HepG2 (cell line): ENCODE data around the gene MYO5A. TPM values are rescaled to one million over a fixed set of nuclear protein-coding genes. Genes with fewer than 3 reads are reported as not detected.

ENCODE experiments used
- ATAC-seq: fragments of 200-7000 bp; cut with Tn5 transposase; 3 replicates; pipeline ENCODE4 v1.9.1; 2020; ENCODE audit warnings: mild to moderate bottlenecking, moderate library complexity
- BruUV-seq: library from RNA; stranded (reverse); fragments of 400-500 nt; replicated peaks from 2 replicates; lab custom pipeline; 2021; lab: Mats Ljungman, UMichigan
- CTCF ChIA-PET: fragments of 300-600 bp; formaldehyde crosslinking; extraction: SDS; loops from one replicate; lab custom pipeline; 2021; ENCODE audit warnings: low total read pairs, inconsistent platforms, low intra/inter-chr PET ratio; lab: Yijun Ruan, JAX
- POLR2A ChIA-PET: fragments of 350-600 bp; sonication (Branson Sonifier 250); formaldehyde crosslinking; loops from one replicate; lab custom pipeline; 2020; ENCODE audit warnings: antibody characterized with exemption, inconsistent platforms; lab: Yijun Ruan, JAX
- DNase-seq: peaks from one replicate; pipeline ENCODE4 v3.0.0-alpha.2; 2015; ENCODE audit warnings: low spot score
- FAIRE-seq: peaks from 3 replicates; lab custom pipeline; 2011; peaks lifted over from hg19 to GRCh38; lab: Jason Lieb, UNC
- H2AFZ ChIP-seq: one replicate; pipeline ENCODE4 v1.6.1; 2011; ENCODE audit warnings: low read length, inconsistent platforms
- H3K27ac ChIP-seq: fragments of 300-600 bp; 3 replicates; pipeline ENCODE4 v1.8.0; 2011; ENCODE audit warnings: mixed run types, mild to moderate bottlenecking, mixed read lengths, low read length, inconsistent platforms; ENCODE audit not compliant: insufficient read depth; ENCODE audit errors: extremely low read length
- H3K27me3 ChIP-seq, 2 experiments: fragments of 200-600 bp in 1 of 2; 2 replicates in 1 of 2; 3 replicates in 1 of 2; pipeline versions ENCODE4 v1.6.0 to v1.8.0; 2011; ENCODE audit warnings: low read length in 2 of 2, mild to moderate bottlenecking in 2 of 2, moderate library complexity in 2 of 2, inconsistent platforms in 1 of 2; ENCODE audit not compliant: insufficient read depth in 2 of 2, control insufficient read depth in 1 of 2
- H3K36me3 ChIP-seq, 2 experiments: fragments of 200-600 bp in 1 of 2; replicated peaks in 1 of 2; 2 replicates in 1 of 2; 3 replicates in 1 of 2; pipeline versions ENCODE4 v1.5.1 to v1.8.0; 2011; ENCODE audit warnings: low read length in 2 of 2, inconsistent platforms in 1 of 2; ENCODE audit not compliant: insufficient read depth in 2 of 2, control insufficient read depth in 1 of 2
- H3K4me1 ChIP-seq: 2 replicates; pipeline ENCODE4 v1.5.1; 2012; ENCODE audit warnings: low read length, inconsistent platforms; ENCODE audit not compliant: insufficient read depth
- H3K4me2 ChIP-seq: 2 replicates; pipeline ENCODE4 v1.6.0; 2011; ENCODE audit warnings: low read depth, low read length, inconsistent platforms
- H3K4me3 ChIP-seq, 3 experiments: fragments of 200-600 bp in 1 of 3; sonication (generic), shearing (Covaris generic) in 1 of 3; replicated peaks in 1 of 3; 2 replicates each; pipeline ENCODE4 v1.5.1; 2011 to 2016; ENCODE audit warnings: low read length in 3 of 3, inconsistent platforms in 2 of 3, low read depth in 2 of 3, mild to moderate bottlenecking in 2 of 3, control low read depth in 1 of 3, mixed read lengths in 1 of 3; ENCODE audit not compliant: insufficient read depth in 1 of 3
- H3K79me2 ChIP-seq: one replicate; pipeline ENCODE4 v1.6.1; 2011; ENCODE audit warnings: low read length, inconsistent platforms; ENCODE audit not compliant: insufficient read depth
- H3K9ac ChIP-seq: 2 replicates; pipeline ENCODE4 v1.6.0; 2011; ENCODE audit warnings: mild to moderate bottlenecking, low read depth, low read length, inconsistent platforms; ENCODE audit not compliant: insufficient read depth
- H3K9me3 ChIP-seq: 2 replicates; pipeline ENCODE4 v1.5.1; 2012; ENCODE audit warnings: mild to moderate bottlenecking, low read length
- H4K20me1 ChIP-seq: 2 replicates; pipeline ENCODE4 v1.6.0; 2011; ENCODE audit warnings: inconsistent platforms, mild to moderate bottlenecking, low read length, moderate library complexity; ENCODE audit not compliant: insufficient read depth
- ARNT ChIP-seq: fragments of 450-650 bp; IDR thresholded peaks from 2 replicates; pipeline ENCODE4 v1.6.1; 2017
- IRF2 ChIP-seq: IDR thresholded peaks from 2 replicates; pipeline ENCODE4 v1.6.1; 2018; ENCODE audit warnings: missing genetic modification reagents, missing compliant biosample characterization
- PAF1 ChIP-seq: IDR thresholded peaks from 2 replicates; pipeline ENCODE4 v1.6.1; 2016; ENCODE audit warnings: missing genetic modification reagents, missing compliant biosample characterization
- PCBP1 ChIP-seq: fragments of 200-400 bp; formaldehyde crosslinking; IDR thresholded peaks from 2 replicates; pipeline ENCODE4 v1.6.1; 2017; ENCODE audit warnings: mild to moderate bottlenecking, low read depth, low read length, borderline replicate concordance
- TEAD3 ChIP-seq: optimal IDR thresholded peaks from 2 replicates; pipeline ENCODE3; 2016; ENCODE audit warnings: borderline replicate concordance
- ZNF205 ChIP-seq: IDR thresholded peaks from 2 replicates; pipeline ENCODE4 v1.6.1; 2018; ENCODE audit warnings: missing biosample characterization, missing genetic modification reagents
- ZNF510 ChIP-seq: sonication (generic); formaldehyde crosslinking; IDR thresholded peaks from 2 replicates; pipeline ENCODE4 v1.4.0; 2020; ENCODE audit warnings: low read depth, mild to moderate bottlenecking, missing genetic modification reagents
- ZNF547 ChIP-seq: sonication (generic); formaldehyde crosslinking; IDR thresholded peaks from 2 replicates; pipeline ENCODE4 v1.5.1; 2020; ENCODE audit warnings: mild to moderate bottlenecking, missing genetic modification reagents
- ZNF607 ChIP-seq: sonication (generic); formaldehyde crosslinking; IDR thresholded peaks from 2 replicates; pipeline ENCODE4 v1.5.1; 2020; ENCODE audit warnings: missing genetic modification reagents, mild to moderate bottlenecking, borderline replicate concordance
- ZNF652 ChIP-seq: IDR thresholded peaks from 2 replicates; pipeline ENCODE4 v1.6.1; 2016; ENCODE audit warnings: low read depth, borderline replicate concordance
- ZNF713 ChIP-seq: sonication (generic); formaldehyde crosslinking; IDR thresholded peaks from 2 replicates; pipeline ENCODE4 v1.4.0; 2020; ENCODE audit warnings: mild to moderate bottlenecking, missing genetic modification reagents
- ZNF737 ChIP-seq: sonication (generic); formaldehyde crosslinking; IDR thresholded peaks from 2 replicates; pipeline ENCODE4 v1.5.0; 2020; ENCODE audit warnings: missing genetic modification reagents, mild to moderate bottlenecking, borderline replicate concordance
- ZNF747 ChIP-seq: sonication (generic); formaldehyde crosslinking; IDR thresholded peaks from 2 replicates; pipeline ENCODE4 v1.8.1; 2023; ENCODE audit warnings: missing genetic modification reagents, mild to moderate bottlenecking, borderline replicate concordance
- WGBS: methylation state at CpG from one replicate; pipeline ENCODE4 v1.1.6; 2017; ENCODE audit warnings: low lambda C conversion rate; 5-methylcytosine and 5-hydroxymethylcytosine counted together
- in situ Hi-C: cut with HindIII; loops from 2 replicates; pipeline ENCODE4 v1.10.0; 2017; ENCODE audit warnings: low pct_unique_long_range_greater_than_20kb; ENCODE audit not compliant: extremely low pct_ligation_motif_present
- intact Hi-C: fragments of 100-400 bp; cut with micrococcal nuclease; formaldehyde crosslinking; loops from one replicate; pipeline ENCODE4 v1.10.0; 2022; ENCODE audit not compliant: unreplicated experiment
- polyA plus RNA-seq, 8 experiments: library from polyadenylated mRNA; depleted of rRNA in 3 of 8; stranded (reverse) in 7 of 8; unstranded in 1 of 8; fragments of >200 nt; fragmentation: Illumina TruSeq in 4 of 8; extraction: Trizol in 4 of 8; gene quantifications; 2 replicates each; pipeline versions ENCODE4 v1.2.1 to v1.2.3, GENCODE V29; 2011 to 2016; ENCODE audit warnings: low read depth in 4 of 8, missing spikeins in 1 of 8, mixed read lengths in 1 of 8; ENCODE audit not compliant: insufficient read depth in 1 of 8
- total RNA-seq, 5 experiments: library from RNA; depleted of rRNA; stranded (reverse); fragments of >200 nt; fragmentation: Illumina TruSeq; extraction: Trizol; gene quantifications; 2 replicates each; pipeline ENCODE4 v1.2.3, GENCODE V29; 2016; ENCODE audit warnings: low read depth in 1 of 5
- TF ChIP-seq, protein P1 (sequence below): sonication (generic); formaldehyde crosslinking; IDR thresholded peaks from 2 replicates; pipeline ENCODE4 v1.4.0; 2020; ENCODE audit warnings: missing genetic modification reagents, borderline replicate concordance
- TF ChIP-seq, protein P2 (sequence below): sonication (generic); formaldehyde crosslinking; IDR thresholded peaks from 2 replicates; pipeline ENCODE4 v1.5.0; 2020; ENCODE audit warnings: mild to moderate bottlenecking, missing genetic modification reagents
- TF ChIP-seq, protein P3 (sequence below): sonication (generic); formaldehyde crosslinking; IDR thresholded peaks from 2 replicates; pipeline ENCODE4 v1.9.0; 2021; ENCODE audit warnings: missing genetic modification reagents, borderline replicate concordance

Gene MYO5A
- total and polyA plus RNA-seq, 2 of the 13 experiments (the other 11 are each of a cell fraction or from before 2014, with no cell fraction given) = 2.8 to 4.8 TPM

DNA sequence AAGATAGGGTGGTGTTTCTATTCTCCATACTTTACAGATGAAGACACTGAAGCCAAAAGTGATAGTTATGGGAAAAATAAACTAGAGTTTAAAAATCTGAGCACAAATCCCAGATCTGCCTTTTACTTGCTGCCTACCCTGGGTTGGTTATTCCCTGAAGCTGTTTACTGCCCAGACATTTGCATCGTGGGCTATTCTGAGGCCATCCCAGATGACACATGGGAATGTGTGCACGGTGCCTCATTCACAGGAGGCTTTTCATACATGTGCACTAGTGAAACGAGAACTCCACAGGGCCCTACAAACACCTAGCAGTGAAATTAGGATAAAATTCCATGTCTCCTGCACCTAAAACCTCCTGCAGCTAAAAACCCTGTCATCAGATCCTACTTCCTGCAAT lies 250.5 kb downstream of the MYO5A start (continued):
- TF ChIP-seq PCBP1 = no peak
- TF ChIP-seq, protein P1, sequence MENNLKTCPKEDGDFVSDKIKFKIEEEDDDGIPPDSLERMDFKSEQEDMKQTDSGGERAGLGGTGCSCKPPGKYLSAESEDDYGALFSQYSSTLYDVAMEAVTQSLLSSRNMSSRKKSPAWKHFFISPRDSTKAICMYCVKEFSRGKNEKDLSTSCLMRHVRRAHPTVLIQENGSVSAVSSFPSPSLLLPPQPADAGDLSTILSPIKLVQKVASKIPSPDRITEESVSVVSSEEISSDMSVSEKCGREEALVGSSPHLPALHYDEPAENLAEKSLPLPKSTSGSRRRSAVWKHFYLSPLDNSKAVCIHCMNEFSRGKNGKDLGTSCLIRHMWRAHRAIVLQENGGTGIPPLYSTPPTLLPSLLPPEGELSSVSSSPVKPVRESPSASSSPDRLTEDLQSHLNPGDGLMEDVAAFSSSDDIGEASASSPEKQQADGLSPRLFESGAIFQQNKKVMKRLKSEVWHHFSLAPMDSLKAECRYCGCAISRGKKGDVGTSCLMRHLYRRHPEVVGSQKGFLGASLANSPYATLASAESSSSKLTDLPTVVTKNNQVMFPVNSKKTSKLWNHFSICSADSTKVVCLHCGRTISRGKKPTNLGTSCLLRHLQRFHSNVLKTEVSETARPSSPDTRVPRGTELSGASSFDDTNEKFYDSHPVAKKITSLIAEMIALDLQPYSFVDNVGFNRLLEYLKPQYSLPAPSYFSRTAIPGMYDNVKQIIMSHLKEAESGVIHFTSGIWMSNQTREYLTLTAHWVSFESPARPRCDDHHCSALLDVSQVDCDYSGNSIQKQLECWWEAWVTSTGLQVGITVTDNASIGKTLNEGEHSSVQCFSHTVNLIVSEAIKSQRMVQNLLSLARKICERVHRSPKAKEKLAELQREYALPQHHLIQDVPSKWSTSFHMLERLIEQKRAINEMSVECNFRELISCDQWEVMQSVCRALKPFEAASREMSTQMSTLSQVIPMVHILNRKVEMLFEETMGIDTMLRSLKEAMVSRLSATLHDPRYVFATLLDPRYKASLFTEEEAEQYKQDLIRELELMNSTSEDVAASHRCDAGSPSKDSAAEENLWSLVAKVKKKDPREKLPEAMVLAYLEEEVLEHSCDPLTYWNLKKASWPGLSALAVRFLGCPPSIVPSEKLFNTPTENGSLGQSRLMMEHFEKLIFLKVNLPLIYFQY = no peak
- TF ChIP-seq, protein P2, sequence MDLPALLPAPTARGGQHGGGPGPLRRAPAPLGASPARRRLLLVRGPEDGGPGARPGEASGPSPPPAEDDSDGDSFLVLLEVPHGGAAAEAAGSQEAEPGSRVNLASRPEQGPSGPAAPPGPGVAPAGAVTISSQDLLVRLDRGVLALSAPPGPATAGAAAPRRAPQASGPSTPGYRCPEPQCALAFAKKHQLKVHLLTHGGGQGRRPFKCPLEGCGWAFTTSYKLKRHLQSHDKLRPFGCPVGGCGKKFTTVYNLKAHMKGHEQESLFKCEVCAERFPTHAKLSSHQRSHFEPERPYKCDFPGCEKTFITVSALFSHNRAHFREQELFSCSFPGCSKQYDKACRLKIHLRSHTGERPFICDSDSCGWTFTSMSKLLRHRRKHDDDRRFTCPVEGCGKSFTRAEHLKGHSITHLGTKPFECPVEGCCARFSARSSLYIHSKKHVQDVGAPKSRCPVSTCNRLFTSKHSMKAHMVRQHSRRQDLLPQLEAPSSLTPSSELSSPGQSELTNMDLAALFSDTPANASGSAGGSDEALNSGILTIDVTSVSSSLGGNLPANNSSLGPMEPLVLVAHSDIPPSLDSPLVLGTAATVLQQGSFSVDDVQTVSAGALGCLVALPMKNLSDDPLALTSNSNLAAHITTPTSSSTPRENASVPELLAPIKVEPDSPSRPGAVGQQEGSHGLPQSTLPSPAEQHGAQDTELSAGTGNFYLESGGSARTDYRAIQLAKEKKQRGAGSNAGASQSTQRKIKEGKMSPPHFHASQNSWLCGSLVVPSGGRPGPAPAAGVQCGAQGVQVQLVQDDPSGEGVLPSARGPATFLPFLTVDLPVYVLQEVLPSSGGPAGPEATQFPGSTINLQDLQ = no peak
- TF ChIP-seq, all 625 proteins: peak for 0

DNA sequence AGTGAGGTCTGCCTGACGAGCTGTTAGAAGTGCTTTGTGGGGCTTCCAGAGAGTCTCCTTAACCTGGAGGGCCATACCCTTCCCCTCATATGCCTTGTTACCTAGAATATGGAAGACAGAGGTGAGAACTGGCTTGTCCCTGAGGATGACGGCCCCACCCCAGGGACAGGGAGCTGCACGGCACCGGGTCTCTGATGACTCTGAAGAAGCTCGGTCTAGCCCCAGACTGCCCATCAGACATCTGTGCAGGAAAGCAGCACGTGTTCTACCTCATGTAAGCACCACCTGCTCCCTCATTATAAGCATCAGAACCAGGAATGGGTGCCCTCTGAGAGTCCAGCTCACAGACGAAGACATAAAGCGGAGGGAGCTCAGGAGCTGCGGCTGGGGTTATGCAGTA lies 251.1 kb downstream of the MYO5A start:
- ATAC-seq (no peak), FAIRE-seq (no peak), DNase-seq (no peak)
- H3K27me3 ChIP-seq = no peaks in the 10 kb centered on the region
- no peaks in the 10 kb centered on the region for H3K9me3 ChIP-seq
- peaks cover 29% of the 10 kb centered on the region for H3K4me1 ChIP-seq
- ChIA-PET CTCF (no interaction called here), POLR2A (interaction anchor here (1.0 kb wide), 1 partner anchor 15 kb away, joined by 3 read pairs; no protein-coding TSS in a partner anchor)
- in situ Hi-C loops = no loop called here
- no peak overlapping the region for H3K27ac ChIP-seq
- no TSS peak for BruUV-seq
- no peak overlapping the region for H2AFZ ChIP-seq
- no peak overlapping the region for H3K4me3 ChIP-seq
- H3K36me3 ChIP-seq = peaks cover 20 to 71% of the 10 kb centered on the region in 2 experiments
- H3K4me2 ChIP-seq = no peak overlapping the region
- H4K20me1 ChIP-seq = no peaks in the 10 kb centered on the region
- H3K9ac ChIP-seq = no peak overlapping the region
- intact Hi-C loops = no loop called here
- no peaks in the 10 kb centered on the region for H3K79me2 ChIP-seq
- WGBS = 99% methylated on average over 6 of the region's 9 CpGs
- no peak for TF ChIP-seq ZNF652 (CRISPR knock-in tag)
- no peak for TF ChIP-seq ZNF747 (CRISPR knock-in tag)
- TF ChIP-seq ZNF713 = no peak
- TF ChIP-seq TEAD3 = no peak
- TF ChIP-seq, protein P3, sequence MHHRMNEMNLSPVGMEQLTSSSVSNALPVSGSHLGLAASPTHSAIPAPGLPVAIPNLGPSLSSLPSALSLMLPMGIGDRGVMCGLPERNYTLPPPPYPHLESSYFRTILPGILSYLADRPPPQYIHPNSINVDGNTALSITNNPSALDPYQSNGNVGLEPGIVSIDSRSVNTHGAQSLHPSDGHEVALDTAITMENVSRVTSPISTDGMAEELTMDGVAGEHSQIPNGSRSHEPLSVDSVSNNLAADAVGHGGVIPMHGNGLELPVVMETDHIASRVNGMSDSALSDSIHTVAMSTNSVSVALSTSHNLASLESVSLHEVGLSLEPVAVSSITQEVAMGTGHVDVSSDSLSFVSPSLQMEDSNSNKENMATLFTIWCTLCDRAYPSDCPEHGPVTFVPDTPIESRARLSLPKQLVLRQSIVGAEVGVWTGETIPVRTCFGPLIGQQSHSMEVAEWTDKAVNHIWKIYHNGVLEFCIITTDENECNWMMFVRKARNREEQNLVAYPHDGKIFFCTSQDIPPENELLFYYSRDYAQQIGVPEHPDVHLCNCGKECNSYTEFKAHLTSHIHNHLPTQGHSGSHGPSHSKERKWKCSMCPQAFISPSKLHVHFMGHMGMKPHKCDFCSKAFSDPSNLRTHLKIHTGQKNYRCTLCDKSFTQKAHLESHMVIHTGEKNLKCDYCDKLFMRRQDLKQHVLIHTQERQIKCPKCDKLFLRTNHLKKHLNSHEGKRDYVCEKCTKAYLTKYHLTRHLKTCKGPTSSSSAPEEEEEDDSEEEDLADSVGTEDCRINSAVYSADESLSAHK (CRISPR knock-in tag) = no peak
- no peak for TF ChIP-seq ZNF205 (CRISPR knock-in tag)
- TF ChIP-seq ZNF547 (CRISPR knock-in tag) = no peak
- no peak for TF ChIP-seq PCBP1
- no peak for TF ChIP-seq ARNT
- TF ChIP-seq ZNF510 (CRISPR knock-in tag) = no peak
- TF ChIP-seq IRF2 (CRISPR knock-in tag) = no peak
- TF ChIP-seq PAF1 (CRISPR knock-in tag) = no peak
- TF ChIP-seq ZNF737 (CRISPR knock-in tag) = no peak
- TF ChIP-seq ZNF607 = no peak
